ENCODE measurements around the gene PCDH9.

Gene PCDH9

DNA sequence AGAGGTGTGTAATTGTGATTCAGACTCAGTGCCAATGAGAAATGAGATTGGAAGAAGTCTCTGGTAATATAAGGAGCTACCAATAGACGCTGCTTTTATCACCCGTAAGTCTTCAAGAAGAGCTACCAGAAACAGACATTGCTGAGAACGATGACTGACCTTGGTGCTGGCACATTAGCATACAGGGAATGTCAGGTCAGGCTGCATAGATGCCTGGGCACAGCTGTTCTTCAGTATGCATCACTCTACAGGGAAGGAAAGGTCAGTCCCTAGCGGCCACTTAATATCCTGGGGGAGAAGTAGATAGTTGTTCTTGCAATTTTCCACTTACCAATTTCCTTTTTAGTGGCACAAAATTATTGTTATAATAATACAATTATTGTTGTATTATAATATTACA is 380.4 kb downstream of the PCDH9 start:
- H3K4me3 ChIP-seq (ENCODE audit: low read length) = no peak overlapping the region
- no peaks in the 10 kb centered on the region for H3K9me3 ChIP-seq (replicated peaks; ENCODE audit: low read length)
- H3K27me3 ChIP-seq (ENCODE audit: control insufficient read depth, insufficient read depth, low read length) = no peaks in the 10 kb centered on the region
- H3K4me2 ChIP-seq (ENCODE audit: low read length) = no peak overlapping the region
- no peaks in the 10 kb centered on the region for H3K36me3 ChIP-seq (ENCODE audit: insufficient read depth, low read length)
- no peak overlapping the region for H3K9ac ChIP-seq (ENCODE audit: low read depth, low read length)
- H3K4me1 ChIP-seq (ENCODE audit: control insufficient read depth, insufficient read depth, low read length) = no peaks in the 10 kb centered on the region

DNA sequence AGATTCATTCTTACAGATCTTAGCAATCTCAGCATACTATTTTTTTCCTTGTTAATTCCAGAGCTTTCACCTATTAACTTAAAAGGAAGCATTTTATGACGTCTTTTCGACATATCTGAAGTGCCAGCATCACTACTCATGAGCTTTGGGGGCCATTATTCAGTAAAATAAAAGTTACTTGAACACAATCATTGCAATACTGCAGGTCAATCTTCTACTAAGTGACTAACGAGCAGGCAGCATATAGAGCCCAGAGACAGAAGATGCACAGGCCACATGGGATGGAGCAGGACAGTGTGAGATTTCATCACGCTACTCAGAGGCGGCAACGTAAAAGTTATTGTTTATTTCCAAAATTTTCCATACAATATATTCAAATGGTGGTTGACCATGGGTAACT is 382.6 kb downstream of the PCDH9 start:
- Histone ChIP-seq H3K4me1 (ENCODE audit: control insufficient read depth, insufficient read depth, low read length) (no peaks in the 10 kb centered on the region), H3K4me2 (ENCODE audit: low read length) (no peak overlapping the region), H3K9me3 (replicated peaks; ENCODE audit: low read length) (no peaks in the 10 kb centered on the region), H3K27me3 (ENCODE audit: control insufficient read depth, insufficient read depth, low read length) (no peaks in the 10 kb centered on the region), H3K36me3 (ENCODE audit: insufficient read depth, low read length) (no peaks in the 10 kb centered on the region), H3K9ac (ENCODE audit: low read depth, low read length) (no peak overlapping the region), H3K4me3 (ENCODE audit: low read length) (no peak overlapping the region)

- Histone ChIP-seq H3K27me3 (ENCODE audit: control insufficient read depth, insufficient read depth, low read length) (no peaks in the 10 kb centered on the region), H3K36me3 (ENCODE audit: insufficient read depth, low read length) (no peaks in the 10 kb centered on the region), H3K4me2 (ENCODE audit: low read length) (no peak overlapping the region), H3K9me3 (replicated peaks; ENCODE audit: low read length) (no peaks in the 10 kb centered on the region), H3K9ac (ENCODE audit: low read depth, low read length) (no peak overlapping the region), H3K4me1 (ENCODE audit: control insufficient read depth, insufficient read depth, low read length) (no peaks in the 10 kb centered on the region), H3K4me3 (ENCODE audit: low read length) (no peak overlapping the region)
These were observed 384.7 kb downstream of the PCDH9 start for GRCh38 chr13:66845393-66845792.

GRCh38 chr13:66844933-66845332 is 385.2 kb downstream of the PCDH9 start:
- no peaks in the 10 kb centered on the region for H3K4me1 ChIP-seq (ENCODE audit: control insufficient read depth, insufficient read depth, low read length)
- H3K9ac ChIP-seq (ENCODE audit: low read depth, low read length) = no peak overlapping the region
- no peaks in the 10 kb centered on the region for H3K27me3 ChIP-seq (ENCODE audit: control insufficient read depth, insufficient read depth, low read length)
- no peak overlapping the region for H3K4me2 ChIP-seq (ENCODE audit: low read length)
- no peaks in the 10 kb centered on the region for H3K36me3 ChIP-seq (ENCODE audit: insufficient read depth, low read length)
- H3K9me3 ChIP-seq (replicated peaks; ENCODE audit: low read length) = no peaks in the 10 kb centered on the region
- H3K4me3 ChIP-seq (ENCODE audit: low read length) = no peak overlapping the region

DNA sequence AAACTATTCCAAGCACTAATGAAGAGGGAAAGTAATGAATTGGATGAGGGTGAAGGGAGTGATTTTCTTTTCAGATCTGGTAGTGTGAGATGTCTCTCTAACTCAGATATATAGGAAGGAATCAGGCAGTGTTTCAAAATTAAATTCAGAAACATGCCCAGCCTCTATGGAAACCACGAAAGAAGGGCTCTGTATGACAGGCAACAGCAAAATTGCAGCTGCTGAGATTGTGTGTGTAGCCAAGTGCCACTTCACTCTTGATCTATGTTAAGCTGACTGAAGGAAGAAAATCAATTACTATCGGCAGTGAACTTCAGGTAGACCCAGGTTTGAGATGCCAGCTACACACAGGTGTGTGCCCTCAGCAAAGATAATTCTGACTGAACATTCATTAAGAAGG is 387.4 kb downstream of the PCDH9 start:
- no peak overlapping the region for H3K9ac ChIP-seq (ENCODE audit: low read depth, low read length)
- no peaks in the 10 kb centered on the region for H3K27me3 ChIP-seq (ENCODE audit: control insufficient read depth, insufficient read depth, low read length)
- H3K36me3 ChIP-seq (ENCODE audit: insufficient read depth, low read length) = no peaks in the 10 kb centered on the region
- no peak overlapping the region for H3K4me3 ChIP-seq (ENCODE audit: low read length)
- H3K9me3 ChIP-seq (replicated peaks; ENCODE audit: low read length) = no peaks in the 10 kb centered on the region
- H3K4me1 ChIP-seq (ENCODE audit: control insufficient read depth, insufficient read depth, low read length) = no peaks in the 10 kb centered on the region
- no peak overlapping the region for H3K4me2 ChIP-seq (ENCODE audit: low read length)

DNA sequence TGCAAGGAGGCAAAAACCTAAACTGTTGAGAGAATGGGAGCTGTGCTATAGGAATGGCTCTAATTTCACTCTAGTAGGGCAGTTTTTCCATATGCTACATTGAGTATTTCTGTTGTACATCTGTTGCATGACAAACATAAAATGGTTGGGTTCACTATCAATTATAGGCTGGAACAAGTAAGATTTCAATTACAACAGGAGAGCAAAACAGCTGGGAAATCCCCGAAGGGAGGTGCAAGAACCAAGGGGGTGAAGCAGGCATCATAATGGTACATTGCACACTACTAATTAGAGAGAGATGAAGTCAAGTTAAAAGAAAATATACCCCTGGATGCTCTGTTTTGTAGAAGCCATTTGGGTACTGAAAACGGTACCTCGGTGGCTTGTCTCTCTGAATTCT is 389.5 kb downstream of the PCDH9 start:
- Histone ChIP-seq H3K4me2 (ENCODE audit: low read length) (no peak overlapping the region), H3K9ac (ENCODE audit: low read depth, low read length) (no peak overlapping the region), H3K27me3 (ENCODE audit: control insufficient read depth, insufficient read depth, low read length) (no peaks in the 10 kb centered on the region), H3K9me3 (replicated peaks; ENCODE audit: low read length) (no peaks in the 10 kb centered on the region), H3K4me1 (ENCODE audit: control insufficient read depth, insufficient read depth, low read length) (no peaks in the 10 kb centered on the region), H3K4me3 (ENCODE audit: low read length) (no peak overlapping the region), H3K36me3 (ENCODE audit: insufficient read depth, low read length) (no peaks in the 10 kb centered on the region)

- Histone ChIP-seq H3K4me1 (ENCODE audit: control insufficient read depth, insufficient read depth, low read length) (no peaks in the 10 kb centered on the region), H3K27me3 (ENCODE audit: control insufficient read depth, insufficient read depth, low read length) (no peaks in the 10 kb centered on the region), H3K9me3 (replicated peaks; ENCODE audit: low read length) (no peaks in the 10 kb centered on the region), H3K4me2 (ENCODE audit: low read length) (no peak overlapping the region), H3K36me3 (ENCODE audit: insufficient read depth, low read length) (no peaks in the 10 kb centered on the region), H3K9ac (ENCODE audit: low read depth, low read length) (no peak overlapping the region), H3K4me3 (ENCODE audit: low read length) (no peak overlapping the region)
These were observed 392.9 kb downstream of the PCDH9 start for GRCh38 chr13:66837246-66837645.

GRCh38 chr13:66835040-66835628 is 395.0 kb downstream of the PCDH9 start:
- peaks cover 10% of the 10 kb centered on the region for H3K4me1 ChIP-seq (ENCODE audit: control insufficient read depth, insufficient read depth, low read length)
- H3K36me3 ChIP-seq (ENCODE audit: insufficient read depth, low read length) = no peaks in the 10 kb centered on the region
- H3K9ac ChIP-seq (ENCODE audit: low read depth, low read length) = no peak overlapping the region
- H3K4me3 ChIP-seq (ENCODE audit: low read length) = no peak overlapping the region
- no peak overlapping the region for H3K4me2 ChIP-seq (ENCODE audit: low read length)
- no peaks in the 10 kb centered on the region for H3K9me3 ChIP-seq (replicated peaks; ENCODE audit: low read length)
- no peaks in the 10 kb centered on the region for H3K27me3 ChIP-seq (ENCODE audit: control insufficient read depth, insufficient read depth, low read length)

- peak overlapping the region; percentile 27 for H3K4me2 ChIP-seq (ENCODE audit: low read length)
- H3K36me3 ChIP-seq (ENCODE audit: insufficient read depth, low read length) = no peaks in the 10 kb centered on the region
- no peak overlapping the region for H3K9ac ChIP-seq (ENCODE audit: low read depth, low read length)
- no peaks in the 10 kb centered on the region for H3K27me3 ChIP-seq (ENCODE audit: control insufficient read depth, insufficient read depth, low read length)
- no peaks in the 10 kb centered on the region for H3K9me3 ChIP-seq (replicated peaks; ENCODE audit: low read length)
- H3K4me3 ChIP-seq (ENCODE audit: low read length) = peak overlapping the region; percentile 18
- H3K4me1 ChIP-seq (ENCODE audit: control insufficient read depth, insufficient read depth, low read length) = peaks cover 18% of the 10 kb centered on the region
These were observed 399.0 kb downstream of the PCDH9 start for GRCh38 chr13:66830940-66831716.

GRCh38 chr13:66829803-66830202 is 400.3 kb downstream of the PCDH9 start:
- Histone ChIP-seq H3K27me3 (ENCODE audit: control insufficient read depth, insufficient read depth, low read length) (no peaks in the 10 kb centered on the region), H3K4me3 (ENCODE audit: low read length) (no peak overlapping the region), H3K9me3 (replicated peaks; ENCODE audit: low read length) (no peaks in the 10 kb centered on the region), H3K4me2 (ENCODE audit: low read length) (no peak overlapping the region), H3K4me1 (ENCODE audit: control insufficient read depth, insufficient read depth, low read length) (peaks cover 18% of the 10 kb centered on the region), H3K36me3 (ENCODE audit: insufficient read depth, low read length) (no peaks in the 10 kb centered on the region), H3K9ac (ENCODE audit: low read depth, low read length) (no peak overlapping the region)

DNA sequence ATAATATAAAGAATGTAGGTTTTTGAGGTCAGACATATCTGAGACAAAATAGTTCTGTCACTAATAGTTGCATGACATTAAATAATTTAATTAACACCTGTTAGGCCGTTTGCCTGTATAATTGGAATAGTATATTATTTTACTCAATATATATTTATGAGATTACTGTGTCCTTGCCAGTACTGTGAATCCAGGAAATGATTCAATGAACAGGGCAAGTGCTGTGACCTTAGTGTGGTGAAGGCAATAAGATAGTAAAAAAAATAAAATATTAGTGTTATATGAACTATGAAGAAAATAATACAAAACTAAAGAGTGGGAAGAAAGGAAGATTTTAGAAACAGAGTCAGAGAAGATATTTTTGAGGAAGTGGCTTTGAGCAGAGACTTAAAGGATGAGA is 403.7 kb downstream of the PCDH9 start:
- no peak overlapping the region for H3K4me3 ChIP-seq (ENCODE audit: low read length)
- no peak overlapping the region for H3K9ac ChIP-seq (ENCODE audit: low read depth, low read length)
- H3K36me3 ChIP-seq (ENCODE audit: insufficient read depth, low read length) = no peaks in the 10 kb centered on the region
- H3K9me3 ChIP-seq (replicated peaks; ENCODE audit: low read length) = no peaks in the 10 kb centered on the region
- no peaks in the 10 kb centered on the region for H3K27me3 ChIP-seq (ENCODE audit: control insufficient read depth, insufficient read depth, low read length)
- H3K4me1 ChIP-seq (ENCODE audit: control insufficient read depth, insufficient read depth, low read length) = peaks cover 14% of the 10 kb centered on the region
- no peak overlapping the region for H3K4me2 ChIP-seq (ENCODE audit: low read length)

DNA sequence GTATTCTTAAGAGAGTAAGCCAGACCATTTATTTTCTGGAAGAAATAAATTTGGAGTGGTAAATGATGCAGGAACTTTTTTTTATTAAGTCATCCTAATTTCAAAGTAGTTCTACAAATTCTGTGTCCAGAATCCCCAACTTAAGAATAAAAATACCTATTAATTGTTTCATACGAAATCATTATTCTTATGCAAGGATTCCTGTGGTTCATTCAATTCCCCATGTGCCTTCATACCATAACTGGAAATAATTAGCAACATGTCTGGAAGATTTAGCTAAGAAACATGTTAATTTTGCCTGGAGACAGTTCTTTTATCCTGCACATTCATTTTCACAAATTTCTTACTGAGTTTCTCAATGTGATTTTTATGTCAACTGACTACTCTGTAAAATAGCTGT is 408.6 kb downstream of the PCDH9 start:
- H3K9me3 ChIP-seq (replicated peaks; ENCODE audit: low read length) = no peaks in the 10 kb centered on the region
- H3K4me2 ChIP-seq (ENCODE audit: low read length) = no peak overlapping the region
- H3K27me3 ChIP-seq (ENCODE audit: control insufficient read depth, insufficient read depth, low read length) = no peaks in the 10 kb centered on the region
- no peak overlapping the region for H3K9ac ChIP-seq (ENCODE audit: low read depth, low read length)
- no peak overlapping the region for H3K4me3 ChIP-seq (ENCODE audit: low read length)
- H3K36me3 ChIP-seq (ENCODE audit: insufficient read depth, low read length) = no peaks in the 10 kb centered on the region
- H3K4me1 ChIP-seq (ENCODE audit: control insufficient read depth, insufficient read depth, low read length) = peaks cover 2% of the 10 kb centered on the region
